H1 (cell line): ENCODE results near the gene LCN15. TPM values are rescaled to one million over a fixed set of nuclear protein-coding genes. Genes with fewer than 3 reads are reported as not detected.

Experiments
- CHD1 ChIP-seq: IDR thresholded peaks from 2 replicates; pipeline ENCODE4 v1.6.1; 2012; ENCODE audit warnings: low read depth, low read length, improper control_type of control experiment
- FOSL1 ChIP-seq: IDR thresholded peaks from 2 replicates; pipeline ENCODE4 v1.6.1; 2011; ENCODE audit warnings: mild to moderate bottlenecking, low read depth, low read length, moderate library complexity; ENCODE audit not compliant: insufficient read depth
- SP2 ChIP-seq: IDR thresholded peaks from 2 replicates; pipeline ENCODE4 v1.6.1; 2012; ENCODE audit warnings: mild to moderate bottlenecking, low read length, inconsistent platforms
- SUZ12 ChIP-seq: fragments of 200-600 bp; sonication (generic); IDR thresholded peaks from 2 replicates; pipeline ENCODE4 v1.6.1; 2012; ENCODE audit warnings: mild to moderate bottlenecking, inconsistent platforms, low read length, moderate library complexity, mixed read lengths
- polyA plus RNA-seq, 7 experiments: library from polyadenylated mRNA; depleted of rRNA in 3 of 7; stranded (reverse) in 5 of 7; unstranded in 2 of 7; fragments of >200 nt in 5 of 7; fragments of 200-250 nt in 2 of 7; gene quantifications; 1 replicate in 5 of 7; 2 replicates in 1 of 7; 4 replicates in 1 of 7; pipeline versions ENCODE4 v1.2.1 to v1.2.3, GENCODE V29; 2011 to 2013; ENCODE audit warnings: missing spikeins in 2 of 7, mixed read lengths in 2 of 7
- total RNA-seq: library from RNA; stranded (reverse); fragmentation: NEBNext Ultra II Directional; extraction: Animal tissue kit (Norgen Biotek cat#: 25700); gene quantifications from 2 replicates; pipeline ENCODE4 v1.2.1, GENCODE V29; 2021
- TF ChIP-seq, protein P1 (sequence below): IDR thresholded peaks from 2 replicates; pipeline ENCODE4 v1.6.1; 2011; ENCODE audit warnings: low read length, improper control_type of control experiment
- TF ChIP-seq, protein P2 (sequence below): fragments of 300-600 bp; sonication (generic); IDR thresholded peaks from 2 replicates; pipeline ENCODE4 v1.7.1; 2012; ENCODE audit warnings: low read length, moderate library complexity, mild to moderate bottlenecking, inconsistent platforms; ENCODE audit not compliant: insufficient replicate concordance

The LCN15 gene
- total and polyA plus RNA-seq, 2 of the 8 experiments (the other 6 are each of a cell fraction or from before 2014, with no cell fraction given): 0.08 to 0.47 TPM

DNA sequence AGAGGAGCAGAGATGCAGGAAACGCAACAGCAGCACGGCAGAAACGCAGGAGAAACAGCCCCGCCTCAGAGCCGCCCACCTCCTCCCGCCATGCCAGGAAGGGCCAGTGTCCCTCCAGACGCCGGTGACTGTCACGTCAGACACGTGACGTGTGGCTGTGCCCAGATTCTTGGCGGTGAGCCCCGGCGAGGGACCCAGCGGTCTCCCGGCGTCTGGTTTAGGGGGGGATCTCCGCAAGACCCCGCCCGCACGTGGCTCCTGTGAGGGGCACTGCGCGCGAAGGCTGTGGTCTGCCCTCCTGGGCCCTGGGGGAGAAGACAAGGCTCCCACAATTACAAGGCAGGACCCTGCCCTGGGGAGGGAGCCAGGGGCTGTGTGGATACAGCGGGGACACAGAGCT lies 3.9 kb downstream of the LCN15 start (continued):
- TF ChIP-seq FOSL1 (no peak), SUZ12 (no peak), SP2 (no peak), CHD1 (no peak)
- TF ChIP-seq, protein P1, sequence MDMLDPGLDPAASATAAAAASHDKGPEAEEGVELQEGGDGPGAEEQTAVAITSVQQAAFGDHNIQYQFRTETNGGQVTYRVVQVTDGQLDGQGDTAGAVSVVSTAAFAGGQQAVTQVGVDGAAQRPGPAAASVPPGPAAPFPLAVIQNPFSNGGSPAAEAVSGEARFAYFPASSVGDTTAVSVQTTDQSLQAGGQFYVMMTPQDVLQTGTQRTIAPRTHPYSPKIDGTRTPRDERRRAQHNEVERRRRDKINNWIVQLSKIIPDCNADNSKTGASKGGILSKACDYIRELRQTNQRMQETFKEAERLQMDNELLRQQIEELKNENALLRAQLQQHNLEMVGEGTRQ: no peak
- TF ChIP-seq, protein P2, sequence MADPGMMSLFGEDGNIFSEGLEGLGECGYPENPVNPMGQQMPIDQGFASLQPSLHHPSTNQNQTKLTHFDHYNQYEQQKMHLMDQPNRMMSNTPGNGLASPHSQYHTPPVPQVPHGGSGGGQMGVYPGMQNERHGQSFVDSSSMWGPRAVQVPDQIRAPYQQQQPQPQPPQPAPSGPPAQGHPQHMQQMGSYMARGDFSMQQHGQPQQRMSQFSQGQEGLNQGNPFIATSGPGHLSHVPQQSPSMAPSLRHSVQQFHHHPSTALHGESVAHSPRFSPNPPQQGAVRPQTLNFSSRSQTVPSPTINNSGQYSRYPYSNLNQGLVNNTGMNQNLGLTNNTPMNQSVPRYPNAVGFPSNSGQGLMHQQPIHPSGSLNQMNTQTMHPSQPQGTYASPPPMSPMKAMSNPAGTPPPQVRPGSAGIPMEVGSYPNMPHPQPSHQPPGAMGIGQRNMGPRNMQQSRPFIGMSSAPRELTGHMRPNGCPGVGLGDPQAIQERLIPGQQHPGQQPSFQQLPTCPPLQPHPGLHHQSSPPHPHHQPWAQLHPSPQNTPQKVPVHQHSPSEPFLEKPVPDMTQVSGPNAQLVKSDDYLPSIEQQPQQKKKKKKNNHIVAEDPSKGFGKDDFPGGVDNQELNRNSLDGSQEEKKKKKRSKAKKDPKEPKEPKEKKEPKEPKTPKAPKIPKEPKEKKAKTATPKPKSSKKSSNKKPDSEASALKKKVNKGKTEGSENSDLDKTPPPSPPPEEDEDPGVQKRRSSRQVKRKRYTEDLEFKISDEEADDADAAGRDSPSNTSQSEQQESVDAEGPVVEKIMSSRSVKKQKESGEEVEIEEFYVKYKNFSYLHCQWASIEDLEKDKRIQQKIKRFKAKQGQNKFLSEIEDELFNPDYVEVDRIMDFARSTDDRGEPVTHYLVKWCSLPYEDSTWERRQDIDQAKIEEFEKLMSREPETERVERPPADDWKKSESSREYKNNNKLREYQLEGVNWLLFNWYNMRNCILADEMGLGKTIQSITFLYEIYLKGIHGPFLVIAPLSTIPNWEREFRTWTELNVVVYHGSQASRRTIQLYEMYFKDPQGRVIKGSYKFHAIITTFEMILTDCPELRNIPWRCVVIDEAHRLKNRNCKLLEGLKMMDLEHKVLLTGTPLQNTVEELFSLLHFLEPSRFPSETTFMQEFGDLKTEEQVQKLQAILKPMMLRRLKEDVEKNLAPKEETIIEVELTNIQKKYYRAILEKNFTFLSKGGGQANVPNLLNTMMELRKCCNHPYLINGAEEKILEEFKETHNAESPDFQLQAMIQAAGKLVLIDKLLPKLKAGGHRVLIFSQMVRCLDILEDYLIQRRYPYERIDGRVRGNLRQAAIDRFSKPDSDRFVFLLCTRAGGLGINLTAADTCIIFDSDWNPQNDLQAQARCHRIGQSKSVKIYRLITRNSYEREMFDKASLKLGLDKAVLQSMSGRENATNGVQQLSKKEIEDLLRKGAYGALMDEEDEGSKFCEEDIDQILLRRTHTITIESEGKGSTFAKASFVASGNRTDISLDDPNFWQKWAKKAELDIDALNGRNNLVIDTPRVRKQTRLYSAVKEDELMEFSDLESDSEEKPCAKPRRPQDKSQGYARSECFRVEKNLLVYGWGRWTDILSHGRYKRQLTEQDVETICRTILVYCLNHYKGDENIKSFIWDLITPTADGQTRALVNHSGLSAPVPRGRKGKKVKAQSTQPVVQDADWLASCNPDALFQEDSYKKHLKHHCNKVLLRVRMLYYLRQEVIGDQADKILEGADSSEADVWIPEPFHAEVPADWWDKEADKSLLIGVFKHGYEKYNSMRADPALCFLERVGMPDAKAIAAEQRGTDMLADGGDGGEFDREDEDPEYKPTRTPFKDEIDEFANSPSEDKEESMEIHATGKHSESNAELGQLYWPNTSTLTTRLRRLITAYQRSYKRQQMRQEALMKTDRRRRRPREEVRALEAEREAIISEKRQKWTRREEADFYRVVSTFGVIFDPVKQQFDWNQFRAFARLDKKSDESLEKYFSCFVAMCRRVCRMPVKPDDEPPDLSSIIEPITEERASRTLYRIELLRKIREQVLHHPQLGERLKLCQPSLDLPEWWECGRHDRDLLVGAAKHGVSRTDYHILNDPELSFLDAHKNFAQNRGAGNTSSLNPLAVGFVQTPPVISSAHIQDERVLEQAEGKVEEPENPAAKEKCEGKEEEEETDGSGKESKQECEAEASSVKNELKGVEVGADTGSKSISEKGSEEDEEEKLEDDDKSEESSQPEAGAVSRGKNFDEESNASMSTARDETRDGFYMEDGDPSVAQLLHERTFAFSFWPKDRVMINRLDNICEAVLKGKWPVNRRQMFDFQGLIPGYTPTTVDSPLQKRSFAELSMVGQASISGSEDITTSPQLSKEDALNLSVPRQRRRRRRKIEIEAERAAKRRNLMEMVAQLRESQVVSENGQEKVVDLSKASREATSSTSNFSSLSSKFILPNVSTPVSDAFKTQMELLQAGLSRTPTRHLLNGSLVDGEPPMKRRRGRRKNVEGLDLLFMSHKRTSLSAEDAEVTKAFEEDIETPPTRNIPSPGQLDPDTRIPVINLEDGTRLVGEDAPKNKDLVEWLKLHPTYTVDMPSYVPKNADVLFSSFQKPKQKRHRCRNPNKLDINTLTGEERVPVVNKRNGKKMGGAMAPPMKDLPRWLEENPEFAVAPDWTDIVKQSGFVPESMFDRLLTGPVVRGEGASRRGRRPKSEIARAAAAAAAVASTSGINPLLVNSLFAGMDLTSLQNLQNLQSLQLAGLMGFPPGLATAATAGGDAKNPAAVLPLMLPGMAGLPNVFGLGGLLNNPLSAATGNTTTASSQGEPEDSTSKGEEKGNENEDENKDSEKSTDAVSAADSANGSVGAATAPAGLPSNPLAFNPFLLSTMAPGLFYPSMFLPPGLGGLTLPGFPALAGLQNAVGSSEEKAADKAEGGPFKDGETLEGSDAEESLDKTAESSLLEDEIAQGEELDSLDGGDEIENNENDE: no peak
